SK-N-MC (cell line): ENCODE measurements around the gene UGT1A7.

Source experiments
- EZH2 ChIP-seq: fragments of 200-600 bp; sonication (generic); IDR thresholded peaks from one replicate; pipeline ENCODE4 v1.6.1; 2017; ENCODE audit warnings: antibody characterized with exemption
- FOXP2 ChIP-seq: optimal IDR thresholded peaks from 2 replicates; pipeline ENCODE3; 2011; ENCODE audit warnings: mild to moderate bottlenecking, moderate library complexity; ENCODE audit not compliant: insufficient read depth; ENCODE audit errors: extremely low read length, control extremely low read depth
- POLR2AphosphoS5 ChIP-seq: IDR thresholded peaks from 2 replicates; pipeline ENCODE4 v1.6.1; 2012; ENCODE audit warnings: mild to moderate bottlenecking, low read depth, low read length, borderline replicate concordance

- no peak for TF ChIP-seq POLR2AphosphoS5
- no peak for TF ChIP-seq EZH2
- TF ChIP-seq FOXP2 = no peak
These were observed 5.7 kb upstream of the UGT1A7 start for GRCh38 chr2:233676046-233676445.
